ENCODE measurements around the gene CPLX4. TPM values are rescaled to one million over a fixed set of nuclear protein-coding genes. Genes with fewer than 3 reads are reported as not detected.
A peak's percentile ranks its signal among the peaks of the same experiment; 100 is the strongest.

Gene CPLX4
- total RNA-seq, 1 experiment from 2014 or later, result not detected

GRCh38 chr18:59271606-59272220 is 46.7 kb downstream of the CPLX4 start (continued):
- TF ChIP-seq ZBTB43 (CRISPR knock-in tag; IDR thresholded peaks at IDR 0.05) (no peak), ESRRA (CRISPR knock-in tag; IDR thresholded peaks at IDR 0.05; ENCODE audit: borderline replicate concordance) (no peak), MYBL2 (CRISPR knock-in tag; IDR thresholded peaks at IDR 0.05) (no peak), SMAD3 (CRISPR knock-in tag; IDR thresholded peaks at IDR 0.05; ENCODE audit: borderline replicate concordance) (no peak), IRF1 (CRISPR knock-in tag; IDR thresholded peaks at IDR 0.05) (no peak), CBFB (CRISPR knock-in tag; IDR thresholded peaks at IDR 0.05; ENCODE audit: low read depth) (no peak), ARID4B (CRISPR knock-in tag; IDR thresholded peaks at IDR 0.05; ENCODE audit: borderline replicate concordance) (no peak), ZNF317 (CRISPR knock-in tag; IDR thresholded peaks at IDR 0.05; ENCODE audit: borderline replicate concordance, low read depth) (no peak), HMGA2 (CRISPR knock-in tag; IDR thresholded peaks at IDR 0.05) (no peak), HMGXB4 (CRISPR knock-in tag; IDR thresholded peaks at IDR 0.05) (no peak)

- DNase-seq (ENCODE audit: low spot score), result no peak
- POLR2A ChIA-PET, result no interaction called here
- H3K27me3 Mint-ChIP-seq (ENCODE audit: low read depth), result peaks cover 97% of the 10 kb centered on the region
Measured at GRCh38 chr18:59270689-59271257, 47.7 kb downstream of the CPLX4 start.

More at GRCh38 chr18:59270689-59271257, 47.7 kb downstream of the CPLX4 start:
- Mint-ChIP-seq H3K36me3 (no peaks in the 10 kb centered on the region), H3K4me3 (peak overlapping the region; percentile 18; the same call in 1 of the 2 replicates), H3K27ac (no peak overlapping the region), H3K4me1 (peaks cover 66% of the 10 kb centered on the region), H3K9me3 (no peaks in the 10 kb centered on the region)
- ATAC-seq, result no peak
- no peak for TF ChIP-seq CDX4 (CRISPR knock-in tag; IDR thresholded peaks at IDR 0.05; ENCODE audit: borderline replicate concordance)
- CTCF ChIA-PET, result interaction anchor here (2.1 to 4.9 kb wide), 3 partner anchors 21 to 132 kb away, joined by 16 to 45 read pairs (median 22); no protein-coding TSS in a partner anchor
